ENCODE results near the gene GLIS2.

GRCh38 chr16:4373356-4373908 lies 57.6 kb downstream of the GLIS2 start:
- TF ChIP-seq, protein P1, sequence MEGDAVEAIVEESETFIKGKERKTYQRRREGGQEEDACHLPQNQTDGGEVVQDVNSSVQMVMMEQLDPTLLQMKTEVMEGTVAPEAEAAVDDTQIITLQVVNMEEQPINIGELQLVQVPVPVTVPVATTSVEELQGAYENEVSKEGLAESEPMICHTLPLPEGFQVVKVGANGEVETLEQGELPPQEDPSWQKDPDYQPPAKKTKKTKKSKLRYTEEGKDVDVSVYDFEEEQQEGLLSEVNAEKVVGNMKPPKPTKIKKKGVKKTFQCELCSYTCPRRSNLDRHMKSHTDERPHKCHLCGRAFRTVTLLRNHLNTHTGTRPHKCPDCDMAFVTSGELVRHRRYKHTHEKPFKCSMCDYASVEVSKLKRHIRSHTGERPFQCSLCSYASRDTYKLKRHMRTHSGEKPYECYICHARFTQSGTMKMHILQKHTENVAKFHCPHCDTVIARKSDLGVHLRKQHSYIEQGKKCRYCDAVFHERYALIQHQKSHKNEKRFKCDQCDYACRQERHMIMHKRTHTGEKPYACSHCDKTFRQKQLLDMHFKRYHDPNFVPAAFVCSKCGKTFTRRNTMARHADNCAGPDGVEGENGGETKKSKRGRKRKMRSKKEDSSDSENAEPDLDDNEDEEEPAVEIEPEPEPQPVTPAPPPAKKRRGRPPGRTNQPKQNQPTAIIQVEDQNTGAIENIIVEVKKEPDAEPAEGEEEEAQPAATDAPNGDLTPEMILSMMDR (IDR thresholded peaks at IDR 0.05), result no peak
- TF ChIP-seq ZFX (IDR thresholded peaks at IDR 0.05; ENCODE audit: borderline replicate concordance), result no peak

Measured in 22Rv1 (cell line).